Stimulated activated CD8-positive, alpha-beta memory T cell treated with anti-CD3 and anti-CD28 coated beads, Interleukin-7, amount 100 ng/mL, for 24 hours (primary cell): Measurements from ENCODE around the gene ZNF628.
"Not testable (repeated sequence)": the region's sequence is repeated elsewhere in the genome, so short reads cannot be mapped to it uniquely, and the experiment has no call there.

Experiments used
- DNase-seq: peaks from one replicate; pipeline ENCODE4 v3.0.0-alpha.2; 2020; ENCODE audit warnings: low read depth

Gene ZNF628

GRCh38 chr19:55484593-55485438 is 8.4 kb downstream of the ZNF628 start, which contains the start of gene NAT14:
NAT14 (plus strand) TSS chr19:55485188; CDS start chr19:55485709, 521 bp downstream.
- DNase-seq, result peak; percentile 40

GRCh38 chr19:55485439-55486011 is 9.1 kb downstream of the ZNF628 start:
- DNase-seq, result no peak

GRCh38 chr19:55486043-55486970 is 9.9 kb downstream of the ZNF628 start:
- DNase-seq, result no peak

- DNase-seq, result no peak
These were observed 10.8 kb downstream of the ZNF628 start for GRCh38 chr19:55486971-55487923.

GRCh38 chr19:55487924-55488687 is 11.7 kb downstream of the ZNF628 start, which contains the start of gene SSC5D:
SSC5D (plus strand) TSS chr19:55488436; CDS start chr19:55488590, 154 bp downstream.
- DNase-seq, result no peak

- no peak for DNase-seq
These were observed 12.7 kb downstream of the ZNF628 start for GRCh38 chr19:55488986-55489710.

- DNase-seq, result no peak
These were observed 13.5 kb downstream of the ZNF628 start for GRCh38 chr19:55489711-55490477.

GRCh38 chr19:55490478-55491432 is 14.3 kb downstream of the ZNF628 start:
- DNase-seq, result no peak

GRCh38 chr19:55491546-55492360 is 15.3 kb downstream of the ZNF628 start:
- DNase-seq, result no peak

- no peak for DNase-seq
These were observed 16.0 kb downstream of the ZNF628 start for GRCh38 chr19:55492362-55492944.

- no peak for DNase-seq
These were observed 16.7 kb downstream of the ZNF628 start for GRCh38 chr19:55493052-55493644.

- no peak for DNase-seq
These were observed 17.3 kb downstream of the ZNF628 start for GRCh38 chr19:55493645-55494171.

- DNase-seq, result no peak
These were observed 17.9 kb downstream of the ZNF628 start for GRCh38 chr19:55494172-55494761.

GRCh38 chr19:55495646-55496349 is 19.4 kb downstream of the ZNF628 start:
- DNase-seq, result no peak

- DNase-seq, result not testable (repeated sequence)
These were observed 20.4 kb downstream of the ZNF628 start for GRCh38 chr19:55496820-55497219.
